Kidney (tissue), 14 donors: ENCODE results near the gene PATJ. TPM values are rescaled to one million over a fixed set of nuclear protein-coding genes. Genes with fewer than 3 reads are reported as not detected.
"Not testable (repeated sequence)": the region's sequence is repeated elsewhere in the genome, so short reads cannot be mapped to it uniquely, and the experiment has no call there.

Experiments
- DNase-seq, 5 donors: peaks; one replicate each; pipeline ENCODE4 v3.0.0-alpha.2; 2013 to 2020
- FAIRE-seq: peaks from 2 replicates; lab custom pipeline; 2012; peaks lifted over from hg19 to GRCh38; lab: Jason Lieb, UNC
- H3K27ac ChIP-seq, 2 donors: one replicate each; pipeline ENCODE4 v1.7.0; 2013; ENCODE audit warnings: low read depth in 2 of 2, low read length in 2 of 2, inconsistent platforms in 1 of 2
- H3K27me3 ChIP-seq: one replicate; pipeline ENCODE4 v1.7.1; 2013; ENCODE audit warnings: low read length, inconsistent platforms; ENCODE audit not compliant: control insufficient read depth, insufficient read depth
- H3K36me3 ChIP-seq, 3 donors: one replicate each; pipeline versions ENCODE4 v1.7.0 to v1.7.1; 2013; ENCODE audit warnings: low read length in 3 of 3, control low read depth in 1 of 3, inconsistent platforms in 1 of 3; ENCODE audit not compliant: insufficient read depth in 3 of 3, control insufficient read depth in 2 of 3
- H3K4me1 ChIP-seq, 3 donors: one replicate each; pipeline versions ENCODE4 v1.7.0 to v1.7.1; 2013; ENCODE audit warnings: low read length in 3 of 3, inconsistent platforms in 1 of 3, low read depth in 1 of 3; ENCODE audit not compliant: control insufficient read depth in 2 of 3, insufficient read depth in 2 of 3
- H3K4me3 ChIP-seq, 3 donors: one replicate each; pipeline versions ENCODE4 v1.7.0 to v1.8.1; 2013; ENCODE audit warnings: low read length in 3 of 3, control low read depth in 1 of 3, inconsistent platforms in 1 of 3
- H3K9ac ChIP-seq, 3 donors: one replicate each; pipeline versions ENCODE4 v1.7.0 to v1.7.1; 2013; ENCODE audit warnings: low read length in 3 of 3, control low read depth in 1 of 3, inconsistent platforms in 1 of 3
- H3K9me3 ChIP-seq, 3 donors: one replicate each; pipeline versions ENCODE4 v1.7.0 to v1.7.1; 2013; ENCODE audit warnings: low read length in 3 of 3, control low read depth in 1 of 3, inconsistent platforms in 1 of 3; ENCODE audit not compliant: control insufficient read depth in 2 of 3, insufficient read depth in 1 of 3
- intact Hi-C: fragments of 100-400 bp; cut with DNase I; formaldehyde crosslinking; loops from one replicate; pipeline ENCODE4 v1.11.1; 2022
- polyA plus RNA-seq: library from polyadenylated mRNA; stranded (reverse); fragments of 350-450 nt; fragmentation: Illumina TruSeq; extraction: RNeasy Lipid Tissue Mini Kit (QIAGEN cat#74804); gene quantifications from one replicate; pipeline ENCODE4 v1.2.3, GENCODE V29; 2014; ENCODE audit warnings: low read depth, low replicate concordance; ENCODE audit not compliant: insufficient read depth
- total RNA-seq: library from RNA; stranded (reverse); fragmentation: NEBNext Ultra II Directional; extraction: Animal tissue kit (Norgen Biotek cat#: 25700); gene quantifications from one replicate; pipeline ENCODE4 v1.2.1, GENCODE V29; 2021
- TF ChIP-seq, protein P1 (sequence below): IDR thresholded peaks from 3 replicates; pipeline ENCODE4 v1.5.1; 2012; ENCODE audit warnings: mild to moderate bottlenecking, moderate library complexity, borderline replicate concordance; ENCODE audit not compliant: insufficient read depth; ENCODE audit errors: extremely low read depth
- donor health status: control.
- donor health status: control.
- donor health status: control.
- donor health status: control.
- donor health status: control.
- donor health status: DM: yes; HTN: yes; CAD: no.
- donor health status: Normal renal cell carcinoma (clear cell type).

Gene PATJ
- total and polyA plus RNA-seq, 2 donors from 2014 or later = 44.0 to 98.0 TPM

DNA sequence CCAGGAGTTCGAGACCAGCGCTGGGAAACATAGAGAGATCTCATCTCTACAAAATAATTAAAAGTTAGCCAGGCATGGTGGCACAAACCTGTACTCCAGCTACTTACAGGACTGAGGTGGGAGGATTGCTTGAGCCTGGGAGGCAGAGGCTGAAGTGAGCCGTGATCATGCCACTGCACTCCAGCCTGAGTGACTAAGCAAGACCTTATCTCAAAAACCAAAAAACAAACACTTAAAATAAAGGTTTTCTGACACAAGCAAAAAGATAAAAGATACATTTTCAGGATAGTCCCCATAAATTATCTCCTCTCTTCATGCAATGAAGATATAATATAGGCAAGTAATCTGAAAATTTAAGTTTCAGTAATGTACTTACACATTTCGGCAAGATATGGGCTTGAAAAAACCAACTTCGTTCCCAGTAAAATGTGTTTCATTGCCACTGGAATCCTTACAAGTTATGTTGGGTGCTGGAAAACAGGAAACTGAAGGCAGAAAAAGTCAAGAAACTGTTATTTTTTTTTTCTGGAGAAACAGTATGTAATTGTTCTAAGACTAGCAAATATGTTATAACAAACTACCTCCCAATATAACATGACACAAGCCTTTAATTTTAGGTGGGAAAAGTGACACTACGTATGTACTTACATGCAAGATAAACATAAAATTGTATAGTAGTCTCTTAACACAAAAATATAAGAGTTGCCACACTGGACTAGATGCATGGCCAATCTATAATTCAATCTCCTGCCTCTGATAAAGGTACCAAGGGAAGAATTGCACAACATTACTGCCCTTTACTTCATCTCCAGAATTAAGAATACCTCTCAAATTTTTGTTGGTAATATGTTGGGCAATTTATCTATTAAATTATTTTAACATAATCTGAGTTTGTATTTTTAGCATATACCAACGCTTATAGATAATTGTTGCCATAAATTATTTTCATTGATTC lies 33.0 kb upstream of the PATJ start:
- Histone ChIP-seq H3K9me3 (no peaks in the 10 kb centered on the region), H3K9ac (no peak overlapping the region), H3K27me3 (no peaks in the 10 kb centered on the region), H3K27ac (no peak overlapping the region), H3K4me3 (no peak overlapping the region), H3K36me3 (peaks cover 2 to 13% (median 8%) of the 10 kb centered on the region in 3 donors), H3K4me1 (no peaks in the 10 kb centered on the region)
- TF ChIP-seq, protein P1, sequence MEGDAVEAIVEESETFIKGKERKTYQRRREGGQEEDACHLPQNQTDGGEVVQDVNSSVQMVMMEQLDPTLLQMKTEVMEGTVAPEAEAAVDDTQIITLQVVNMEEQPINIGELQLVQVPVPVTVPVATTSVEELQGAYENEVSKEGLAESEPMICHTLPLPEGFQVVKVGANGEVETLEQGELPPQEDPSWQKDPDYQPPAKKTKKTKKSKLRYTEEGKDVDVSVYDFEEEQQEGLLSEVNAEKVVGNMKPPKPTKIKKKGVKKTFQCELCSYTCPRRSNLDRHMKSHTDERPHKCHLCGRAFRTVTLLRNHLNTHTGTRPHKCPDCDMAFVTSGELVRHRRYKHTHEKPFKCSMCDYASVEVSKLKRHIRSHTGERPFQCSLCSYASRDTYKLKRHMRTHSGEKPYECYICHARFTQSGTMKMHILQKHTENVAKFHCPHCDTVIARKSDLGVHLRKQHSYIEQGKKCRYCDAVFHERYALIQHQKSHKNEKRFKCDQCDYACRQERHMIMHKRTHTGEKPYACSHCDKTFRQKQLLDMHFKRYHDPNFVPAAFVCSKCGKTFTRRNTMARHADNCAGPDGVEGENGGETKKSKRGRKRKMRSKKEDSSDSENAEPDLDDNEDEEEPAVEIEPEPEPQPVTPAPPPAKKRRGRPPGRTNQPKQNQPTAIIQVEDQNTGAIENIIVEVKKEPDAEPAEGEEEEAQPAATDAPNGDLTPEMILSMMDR = no peak
- DNase-seq (no peak), FAIRE-seq (peak; percentile 3)
- intact Hi-C loops = no loop called here

DNA sequence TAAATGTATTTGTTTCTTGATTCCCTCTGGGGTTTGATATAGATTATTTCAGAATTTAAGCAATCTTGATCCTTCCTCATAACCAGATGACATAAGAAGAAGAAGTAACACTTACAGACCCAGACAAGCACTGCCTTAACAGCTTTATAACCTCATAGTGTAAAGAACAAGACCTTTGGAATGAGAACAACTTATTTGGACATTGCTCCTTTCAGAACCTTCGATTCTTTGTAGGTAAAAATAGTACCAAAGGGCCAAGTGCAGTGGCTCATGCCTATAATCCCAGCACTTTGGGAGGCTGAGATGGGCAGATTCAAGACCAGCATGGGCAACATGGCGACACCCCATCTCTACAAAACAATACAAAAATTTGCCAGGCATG lies 32.4 kb upstream of the PATJ start:
- Histone ChIP-seq H3K9ac (no peak overlapping the region), H3K27ac (no peak overlapping the region), H3K9me3 (no peaks in the 10 kb centered on the region), H3K36me3 (peaks cover 2 to 13% (median 8%) of the 10 kb centered on the region in 3 donors), H3K4me3 (no peak overlapping the region), H3K27me3 (no peaks in the 10 kb centered on the region), H3K4me1 (no peaks in the 10 kb centered on the region)
- intact Hi-C loops = no loop called here
- TF ChIP-seq, protein P1 = no peak
- DNase-seq (no peak), FAIRE-seq (no peak)

DNA sequence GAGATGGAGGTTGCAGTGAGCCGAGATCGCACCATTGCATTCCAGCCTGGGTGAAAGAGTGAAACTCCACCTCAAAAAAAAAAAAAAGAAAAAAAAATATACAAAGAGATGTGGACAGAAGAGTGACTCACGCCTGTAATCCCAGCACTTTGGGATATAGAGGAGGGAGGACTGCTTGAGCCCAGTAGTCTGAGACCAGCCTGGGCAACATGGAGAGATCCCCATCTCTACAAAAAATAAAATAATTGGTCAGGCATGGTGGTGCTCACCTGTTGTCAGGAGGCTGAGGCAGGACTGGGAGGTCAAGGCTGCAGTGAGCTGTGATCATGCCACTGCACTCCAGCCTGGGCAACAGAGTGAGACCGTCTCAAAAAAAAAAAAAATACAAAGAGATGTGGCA lies 31.0 kb upstream of the PATJ start:
- H3K36me3 ChIP-seq = peaks cover 2 to 13% (median 6%) of the 10 kb centered on the region in 3 donors
- FAIRE-seq, H3K27ac ChIP-seq, H3K27me3 ChIP-seq, H3K9ac ChIP-seq, DNase-seq, H3K4me1 ChIP-seq, H3K4me3 ChIP-seq, H3K9me3 ChIP-seq, intact Hi-C loops: not testable (repeated sequence)

DNA sequence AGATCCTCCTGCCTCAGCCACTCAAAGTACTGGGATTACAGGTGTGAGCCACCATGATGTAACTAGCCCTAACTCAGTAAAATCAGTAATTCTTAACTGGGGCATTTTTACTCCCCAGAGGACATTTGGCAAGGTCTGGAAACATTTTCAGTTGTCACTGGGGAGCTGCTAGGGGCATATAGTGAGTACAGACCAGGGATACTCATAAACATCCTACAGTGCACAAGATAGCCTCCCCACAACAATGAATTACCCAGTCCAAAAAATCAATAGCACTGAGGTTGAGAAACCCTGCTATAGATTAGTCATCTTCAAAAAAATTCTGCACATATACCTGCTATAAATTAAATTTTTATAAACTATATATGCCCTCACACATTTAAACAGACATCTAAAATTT lies 30.3 kb upstream of the PATJ start:
- peaks cover 2 to 13% (median 6%) of the 10 kb centered on the region in 3 donors for H3K36me3 ChIP-seq
- DNase-seq (no peak), FAIRE-seq (no peak)
- H3K27ac ChIP-seq = no peak overlapping the region
- no peaks in the 10 kb centered on the region for H3K27me3 ChIP-seq
- no peaks in the 10 kb centered on the region for H3K9me3 ChIP-seq
- no peak overlapping the region for H3K4me3 ChIP-seq
- no peak overlapping the region for H3K9ac ChIP-seq
- no peaks in the 10 kb centered on the region for H3K4me1 ChIP-seq
- intact Hi-C loops = no loop called here
- TF ChIP-seq, protein P1 = no peak

DNA sequence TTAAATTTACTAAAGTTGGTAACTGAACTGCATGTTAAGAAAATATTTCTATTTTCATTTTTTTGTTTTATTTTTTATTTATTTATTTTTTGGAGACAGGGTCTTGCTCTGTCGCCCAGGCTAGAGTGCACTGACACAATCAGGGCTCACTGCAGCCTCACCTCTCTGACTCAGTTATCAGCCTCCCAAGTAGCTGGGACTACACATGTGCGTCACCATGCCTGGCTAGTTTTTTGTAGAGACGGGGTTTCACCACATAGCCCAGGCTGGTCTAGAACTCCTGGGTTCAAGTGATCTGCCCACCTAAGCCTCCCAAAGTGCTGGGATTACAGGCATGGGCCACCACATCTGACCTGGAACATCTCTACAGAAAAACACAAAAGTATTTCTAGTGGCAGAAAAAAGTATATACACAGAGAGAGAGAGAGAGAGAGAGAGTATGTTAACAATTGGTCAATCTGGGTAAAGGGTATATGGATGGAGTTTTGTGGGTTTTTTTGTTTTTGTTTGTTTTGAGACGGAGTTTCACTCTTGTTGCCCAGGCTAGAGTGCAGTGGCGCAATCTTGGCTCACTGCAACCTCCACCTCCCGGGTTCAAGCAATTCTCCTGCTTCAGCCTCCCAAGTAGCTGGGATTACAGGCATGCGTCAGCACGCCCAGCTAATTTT lies 23.1 kb upstream of the PATJ start:
- H3K27me3 ChIP-seq, H3K4me1 ChIP-seq, H3K9ac ChIP-seq, intact Hi-C loops, H3K4me3 ChIP-seq, DNase-seq, FAIRE-seq, H3K36me3 ChIP-seq, H3K27ac ChIP-seq, H3K9me3 ChIP-seq: not testable (repeated sequence)
